Lower lobe of right lung (tissue), 2 donors: ENCODE data around the gene PGS1. TPM values are rescaled to one million over a fixed set of nuclear protein-coding genes. Genes with fewer than 3 reads are reported as not detected.

Source experiments
- ATAC-seq, 2 donors: fragments of 200-7000 bp; cut with Tn5 transposase; one replicate each; pipeline ENCODE4 v1.9.1; 2020 to 2022; ENCODE audit warnings: mild to moderate bottlenecking in 2 of 2, moderate library complexity in 2 of 2
- DNase-seq: peaks from one replicate; pipeline ENCODE4 v3.0.0-alpha.2; 2020
- H3K27ac ChIP-seq: fragments of 200-600 bp; one replicate; pipeline ENCODE4 v1.8.0; 2022
- H3K27me3 ChIP-seq: fragments of 200-600 bp; one replicate; pipeline ENCODE4 v1.8.0; 2022; ENCODE audit warnings: low read depth
- H3K36me3 ChIP-seq: fragments of 200-600 bp; one replicate; pipeline ENCODE4 v1.8.0; 2022; ENCODE audit warnings: mild to moderate bottlenecking
- H3K4me1 ChIP-seq: fragments of 200-600 bp; one replicate; pipeline ENCODE4 v1.8.0; 2022
- H3K4me3 ChIP-seq: fragments of 200-600 bp; one replicate; pipeline ENCODE4 v1.8.0; 2022; ENCODE audit warnings: mild to moderate bottlenecking
- H3K9me3 ChIP-seq: fragments of 200-600 bp; one replicate; pipeline ENCODE4 v1.8.0; 2022
- CTCF ChIP-seq: fragments of 200-600 bp; IDR thresholded peaks from one replicate; pipeline ENCODE4 v1.8.0; 2022; ENCODE audit warnings: antibody characterized with exemption, mild to moderate bottlenecking
- intact Hi-C: fragments of 100-400 bp; cut with DNase I; formaldehyde crosslinking; loops from one replicate; pipeline ENCODE4 v1.11.0; 2022
- total RNA-seq: library from RNA; stranded (reverse); fragmentation: NEBNext Ultra II Directional; extraction: Animal tissue kit (Norgen Biotek cat#: 25700); gene quantifications from one replicate; pipeline ENCODE4 v1.2.1, GENCODE V29; 2021
- donor health status: DM: no; HTN: yes; CAD: no; lungs with severe emphysema.

Gene PGS1
- total RNA-seq, 1 donor from 2014 or later = 90.9 TPM

DNA sequence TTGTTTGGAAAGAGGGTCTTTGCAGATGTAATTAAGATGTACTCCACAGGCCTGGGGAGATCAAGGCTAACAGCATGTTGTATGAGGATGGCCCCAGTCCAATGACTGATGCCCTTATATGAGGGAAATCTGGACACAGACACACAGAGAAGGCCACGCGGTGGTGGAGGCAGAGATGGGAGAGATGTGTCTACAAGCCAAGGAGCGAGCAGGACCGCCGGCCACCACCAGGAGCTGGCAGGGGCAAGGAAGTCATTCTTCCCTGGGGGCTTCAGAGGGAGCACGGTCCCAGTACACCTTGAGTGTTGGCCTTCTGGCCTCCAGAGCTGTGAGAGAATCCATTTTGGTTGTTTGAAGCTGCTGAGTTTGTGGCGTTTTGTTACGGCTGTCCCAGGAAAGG, 33.3 kb upstream of the PGS1 start:
- intact Hi-C loops = no loop called here
- H3K27ac ChIP-seq = peak overlapping the region; percentile 22

GRCh38 chr17:78345791-78346494, 32.5 kb upstream of the PGS1 start:
- Histone ChIP-seq H3K27ac (no peak overlapping the region), H3K27me3 (no peaks in the 10 kb centered on the region), H3K4me3 (no peak overlapping the region), H3K9me3 (no peaks in the 10 kb centered on the region), H3K4me1 (peaks cover 84% of the 10 kb centered on the region), H3K36me3 (no peaks in the 10 kb centered on the region)
- ATAC-seq (no peak), DNase-seq (no peak)
- intact Hi-C loops = no loop called here
- no peak for TF ChIP-seq CTCF

More for the DNA sequence above, 33.3 kb upstream of the PGS1 start:
- H3K4me1 ChIP-seq = peaks cover 77% of the 10 kb centered on the region
- no peak overlapping the region for H3K4me3 ChIP-seq
- H3K27me3 ChIP-seq = no peaks in the 10 kb centered on the region
- no peaks in the 10 kb centered on the region for H3K36me3 ChIP-seq
- ATAC-seq (no peak), DNase-seq (no peak)
- H3K9me3 ChIP-seq = no peaks in the 10 kb centered on the region
- TF ChIP-seq CTCF = no peak

DNA sequence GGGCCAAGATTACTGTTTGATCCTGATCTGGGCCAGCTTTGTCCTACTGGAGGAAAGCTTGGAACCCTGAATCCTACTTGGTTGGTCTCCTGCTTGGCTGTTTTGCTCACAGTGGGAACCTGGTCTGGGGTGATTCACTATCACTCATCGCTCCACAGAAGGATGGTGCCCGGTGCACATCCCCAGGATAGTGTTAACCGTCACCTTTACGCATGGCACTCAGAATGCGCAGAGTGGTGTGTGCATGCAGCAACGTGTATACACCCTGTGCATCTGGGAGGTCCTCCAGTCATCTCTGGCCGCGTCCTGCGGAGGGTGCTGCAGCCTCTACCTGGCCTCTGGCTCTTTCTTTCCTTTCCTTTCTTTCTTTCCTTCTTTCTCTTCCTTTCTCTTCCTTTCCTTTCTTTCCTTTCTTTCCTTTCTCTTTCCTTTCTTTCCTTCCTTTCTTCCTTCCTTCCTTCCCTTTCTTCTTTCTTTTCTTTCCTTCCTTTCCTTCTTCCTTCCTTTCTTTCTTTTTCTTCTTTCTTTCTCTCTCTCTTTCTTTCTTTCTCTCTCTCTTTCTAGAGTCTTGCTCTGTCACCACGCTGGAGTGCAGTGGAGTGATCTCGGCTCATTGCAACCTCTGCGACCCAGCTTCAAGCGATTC, 31.7 kb upstream of the PGS1 start:
- no peak for DNase-seq
- intact Hi-C loops = no loop called here
- H3K4me3 ChIP-seq = no peak overlapping the region
- no peaks in the 10 kb centered on the region for H3K36me3 ChIP-seq
- no peak for ATAC-seq
- no peak for TF ChIP-seq CTCF
- H3K27me3 ChIP-seq = no peaks in the 10 kb centered on the region
- H3K27ac ChIP-seq = no peak overlapping the region
- H3K4me1 ChIP-seq = peaks cover 85% of the 10 kb centered on the region
- H3K9me3 ChIP-seq = no peaks in the 10 kb centered on the region

DNA sequence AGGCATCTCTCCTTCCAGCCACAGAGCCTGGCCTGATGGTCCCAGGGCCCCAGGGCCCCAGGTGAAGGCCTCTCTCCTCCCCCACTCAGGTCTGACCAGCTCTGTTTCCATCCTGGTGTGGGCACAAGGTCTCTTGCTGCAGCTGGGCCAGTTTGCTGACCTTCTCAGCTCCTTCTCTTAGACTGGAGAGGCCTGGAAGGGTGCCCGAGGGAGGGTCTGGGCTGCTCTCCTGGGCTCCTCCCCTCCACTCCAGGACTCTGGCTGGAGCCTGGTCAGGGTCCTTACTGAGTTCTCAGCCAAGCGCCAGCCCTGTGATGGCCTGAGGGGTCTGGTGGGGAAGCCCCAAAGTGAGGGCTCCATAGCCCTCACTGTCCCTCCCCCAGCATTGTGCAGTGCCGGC, 31.0 kb upstream of the PGS1 start:
- Histone ChIP-seq H3K27ac (no peak overlapping the region), H3K36me3 (no peaks in the 10 kb centered on the region), H3K9me3 (no peaks in the 10 kb centered on the region), H3K4me1 (peaks cover 87% of the 10 kb centered on the region), H3K4me3 (no peak overlapping the region), H3K27me3 (no peaks in the 10 kb centered on the region)
- intact Hi-C loops = no loop called here
- no peak for TF ChIP-seq CTCF
- peak; percentile 5 to 31 for ATAC-seq
- DNase-seq = peak; percentile 80

DNA sequence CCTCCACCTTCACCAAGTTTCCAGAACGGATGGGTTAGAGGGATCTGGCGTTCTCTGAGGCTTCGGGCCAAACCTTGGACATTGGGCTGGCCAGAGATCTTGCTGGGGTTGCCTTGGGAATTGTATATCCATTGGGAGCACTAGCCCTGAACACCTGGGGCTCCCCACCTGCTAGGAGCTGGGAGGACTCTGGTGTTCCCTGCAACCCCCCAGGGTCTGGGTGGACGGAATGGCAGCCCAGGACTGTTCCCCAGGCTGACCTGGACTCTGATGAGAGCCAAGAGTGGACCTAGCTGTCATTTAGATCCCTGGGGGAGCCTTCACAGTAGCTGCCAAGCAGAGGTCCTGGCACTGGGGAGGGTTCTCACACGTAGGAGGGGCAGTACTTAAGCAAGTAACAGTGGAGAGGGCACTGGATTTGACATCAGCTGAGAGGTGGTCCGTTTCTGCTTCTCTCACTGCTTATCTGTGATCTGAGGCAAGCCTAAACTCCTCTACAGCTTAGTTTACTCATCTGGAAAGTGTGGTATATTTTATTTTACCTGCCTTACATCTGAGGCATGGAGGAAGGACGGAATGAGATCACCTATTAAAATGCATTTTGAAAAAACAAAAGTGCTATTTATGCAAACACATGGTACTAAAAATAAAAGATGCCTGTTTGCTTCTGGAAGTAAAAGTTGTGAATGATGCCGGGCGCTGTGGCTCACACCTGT, 30.2 kb upstream of the PGS1 start:
- no peak overlapping the region for H3K27ac ChIP-seq
- H3K4me3 ChIP-seq = no peak overlapping the region
- DNase-seq (no peak), ATAC-seq (no peak)
- H3K9me3 ChIP-seq = no peaks in the 10 kb centered on the region
- TF ChIP-seq CTCF = no peak
- no peaks in the 10 kb centered on the region for H3K36me3 ChIP-seq
- intact Hi-C loops = no loop called here
- peaks cover 85% of the 10 kb centered on the region for H3K4me1 ChIP-seq
- H3K27me3 ChIP-seq = no peaks in the 10 kb centered on the region
